ENCODE measurements around the gene AMIGO3.
"Not testable (repeated sequence)": the region's sequence is repeated elsewhere in the genome, so short reads cannot be mapped to it uniquely, and the experiment has no call there.

DNA sequence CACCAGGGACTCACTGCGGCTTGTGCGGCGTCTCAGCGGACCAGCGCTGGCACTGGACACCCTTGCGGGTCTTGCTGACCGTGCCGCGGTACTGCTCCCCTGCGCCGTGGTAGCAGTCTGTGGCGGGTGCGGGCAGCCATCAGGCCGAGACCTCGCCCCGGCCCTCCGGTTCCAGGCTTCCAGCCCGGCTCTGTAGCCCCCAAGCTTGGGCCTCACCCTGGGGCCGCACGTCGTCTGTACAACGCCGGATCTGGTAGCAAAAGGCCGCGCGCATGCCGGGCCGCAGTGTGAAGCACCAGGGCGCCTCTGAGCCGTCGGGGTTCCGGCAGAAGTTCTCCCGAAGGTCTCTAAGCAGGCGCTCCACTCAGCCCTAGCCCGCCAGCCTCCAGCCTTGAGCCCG, 33.6 kb downstream of the AMIGO3 start:
- TF ChIP-seq, protein P1, sequence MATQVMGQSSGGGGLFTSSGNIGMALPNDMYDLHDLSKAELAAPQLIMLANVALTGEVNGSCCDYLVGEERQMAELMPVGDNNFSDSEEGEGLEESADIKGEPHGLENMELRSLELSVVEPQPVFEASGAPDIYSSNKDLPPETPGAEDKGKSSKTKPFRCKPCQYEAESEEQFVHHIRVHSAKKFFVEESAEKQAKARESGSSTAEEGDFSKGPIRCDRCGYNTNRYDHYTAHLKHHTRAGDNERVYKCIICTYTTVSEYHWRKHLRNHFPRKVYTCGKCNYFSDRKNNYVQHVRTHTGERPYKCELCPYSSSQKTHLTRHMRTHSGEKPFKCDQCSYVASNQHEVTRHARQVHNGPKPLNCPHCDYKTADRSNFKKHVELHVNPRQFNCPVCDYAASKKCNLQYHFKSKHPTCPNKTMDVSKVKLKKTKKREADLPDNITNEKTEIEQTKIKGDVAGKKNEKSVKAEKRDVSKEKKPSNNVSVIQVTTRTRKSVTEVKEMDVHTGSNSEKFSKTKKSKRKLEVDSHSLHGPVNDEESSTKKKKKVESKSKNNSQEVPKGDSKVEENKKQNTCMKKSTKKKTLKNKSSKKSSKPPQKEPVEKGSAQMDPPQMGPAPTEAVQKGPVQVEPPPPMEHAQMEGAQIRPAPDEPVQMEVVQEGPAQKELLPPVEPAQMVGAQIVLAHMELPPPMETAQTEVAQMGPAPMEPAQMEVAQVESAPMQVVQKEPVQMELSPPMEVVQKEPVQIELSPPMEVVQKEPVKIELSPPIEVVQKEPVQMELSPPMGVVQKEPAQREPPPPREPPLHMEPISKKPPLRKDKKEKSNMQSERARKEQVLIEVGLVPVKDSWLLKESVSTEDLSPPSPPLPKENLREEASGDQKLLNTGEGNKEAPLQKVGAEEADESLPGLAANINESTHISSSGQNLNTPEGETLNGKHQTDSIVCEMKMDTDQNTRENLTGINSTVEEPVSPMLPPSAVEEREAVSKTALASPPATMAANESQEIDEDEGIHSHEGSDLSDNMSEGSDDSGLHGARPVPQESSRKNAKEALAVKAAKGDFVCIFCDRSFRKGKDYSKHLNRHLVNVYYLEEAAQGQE (IDR thresholded peaks at IDR 0.05; ENCODE audit: low read depth), result not testable (repeated sequence)
- TF ChIP-seq CTCF (IDR thresholded peaks at IDR 0.05 in 2 of 3, conservative IDR thresholded peaks at IDR 0.05 in 1 of 3; ENCODE audit: borderline replicate concordance in 1 of 3, insufficient read depth in 1 of 3, low read depth in 2 of 3, low read length in 2 of 3); SIN3A (IDR thresholded peaks at IDR 0.05; ENCODE audit: low read depth); EZH2 (IDR thresholded peaks at IDR 0.05); POLR2A (IDR thresholded peaks at IDR 0.05; ENCODE audit: borderline replicate concordance, extremely low read depth, insufficient read depth, insufficient read length); POLR2AphosphoS5 (IDR thresholded peaks at IDR 0.05; ENCODE audit: low read depth, low read length); SP1 (IDR thresholded peaks at IDR 0.05; ENCODE audit: low read depth); SRF (IDR thresholded peaks at IDR 0.05; ENCODE audit: low read depth); ELF1 (IDR thresholded peaks at IDR 0.05; ENCODE audit: borderline replicate concordance, low read depth); EZH2phosphoT487 (IDR thresholded peaks at IDR 0.05; ENCODE audit: borderline replicate concordance): not testable (repeated sequence)
- TF ChIP-seq, protein P2, sequence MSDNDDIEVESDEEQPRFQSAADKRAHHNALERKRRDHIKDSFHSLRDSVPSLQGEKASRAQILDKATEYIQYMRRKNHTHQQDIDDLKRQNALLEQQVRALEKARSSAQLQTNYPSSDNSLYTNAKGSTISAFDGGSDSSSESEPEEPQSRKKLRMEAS (IDR thresholded peaks at IDR 0.05), result not testable (repeated sequence)

Data from HCT116 (cell line).